HCT116 (cell line): Measurements from ENCODE around the gene DGKZ.

Experiments used
- EGR1 ChIP-seq: IDR thresholded peaks from 2 replicates; pipeline ENCODE4 v1.6.1; 2012; ENCODE audit warnings: low read depth
- ELF1 ChIP-seq: IDR thresholded peaks from 2 replicates; pipeline ENCODE4 v1.6.1; 2012; ENCODE audit warnings: low read depth, borderline replicate concordance
- EZH2 ChIP-seq: fragments of 200-600 bp; sonication (generic); IDR thresholded peaks from 2 replicates; pipeline ENCODE4 v1.6.1; 2017; ENCODE audit warnings: antibody characterized with exemption, mixed run types
- JUND ChIP-seq: IDR thresholded peaks from 2 replicates; pipeline ENCODE4 v1.6.1; 2012
- POLR2A ChIP-seq: IDR thresholded peaks from 2 replicates; pipeline ENCODE4 v1.7.0; 2011; ENCODE audit warnings: borderline replicate concordance; ENCODE audit not compliant: insufficient read depth, insufficient read length; ENCODE audit errors: extremely low read depth
- POLR2AphosphoS5 ChIP-seq: IDR thresholded peaks from 2 replicates; pipeline ENCODE4 v1.6.1; 2011; ENCODE audit warnings: mild to moderate bottlenecking, low read depth, low read length, moderate library complexity
- YY1 ChIP-seq: IDR thresholded peaks from 2 replicates; pipeline ENCODE4 v1.6.1; 2011; ENCODE audit warnings: low read length, low read depth, moderate library complexity, mild to moderate bottlenecking; ENCODE audit not compliant: insufficient replicate concordance; ENCODE audit errors: extremely low read depth
- ZFX ChIP-seq: fragments of 450-650 bp; IDR thresholded peaks from 2 replicates; pipeline ENCODE4 v1.6.1; 2017
- ZNF274 ChIP-seq: fragments of 200-500 bp; sonication (Bioruptor generic); IDR thresholded peaks from 2 replicates; pipeline ENCODE4 v1.6.1; 2014; ENCODE audit warnings: mild to moderate bottlenecking, low read depth, low read length, inconsistent platforms
- TF ChIP-seq, protein P1 (sequence below), 3 experiments: fragments of 200-600 bp in 1 of 3; sonication (generic) in 1 of 3; IDR thresholded peaks in 2 of 3; conservative IDR thresholded peaks in 1 of 3; 2 replicates each; pipeline ENCODE4 v1.5.1; 2012 to 2017; ENCODE audit warnings: low read depth in 2 of 3, low read length in 2 of 3, antibody characterized with exemption in 1 of 3, borderline replicate concordance in 1 of 3, control low read depth in 1 of 3, mild to moderate bottlenecking in 1 of 3, mixed read lengths in 1 of 3, mixed run types in 1 of 3, moderate library complexity in 1 of 3; ENCODE audit not compliant: insufficient read depth in 1 of 3

DNA sequence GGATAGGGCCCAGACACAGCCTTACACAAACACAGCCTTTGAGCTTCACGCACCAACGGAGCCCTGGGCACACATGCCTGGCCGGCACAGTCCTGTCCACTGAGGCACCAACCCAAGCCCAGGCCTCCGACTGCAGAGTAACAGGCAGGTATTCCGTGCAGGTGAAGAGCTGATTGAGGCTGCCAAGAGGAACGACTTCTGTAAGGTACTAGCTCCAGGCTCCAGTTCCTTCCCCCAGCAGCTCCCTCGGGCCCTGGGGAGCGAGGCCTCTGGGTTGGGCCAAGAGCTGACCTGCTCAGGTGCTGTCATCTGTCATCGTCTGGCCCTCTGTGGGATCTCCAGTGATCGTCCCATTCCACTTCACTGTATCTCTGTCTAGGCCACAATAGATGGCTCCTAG, 31.0 kb downstream of the DGKZ start:
- TF ChIP-seq POLR2AphosphoS5, result no peak
- TF ChIP-seq ELF1, result no peak
- TF ChIP-seq, protein P1, sequence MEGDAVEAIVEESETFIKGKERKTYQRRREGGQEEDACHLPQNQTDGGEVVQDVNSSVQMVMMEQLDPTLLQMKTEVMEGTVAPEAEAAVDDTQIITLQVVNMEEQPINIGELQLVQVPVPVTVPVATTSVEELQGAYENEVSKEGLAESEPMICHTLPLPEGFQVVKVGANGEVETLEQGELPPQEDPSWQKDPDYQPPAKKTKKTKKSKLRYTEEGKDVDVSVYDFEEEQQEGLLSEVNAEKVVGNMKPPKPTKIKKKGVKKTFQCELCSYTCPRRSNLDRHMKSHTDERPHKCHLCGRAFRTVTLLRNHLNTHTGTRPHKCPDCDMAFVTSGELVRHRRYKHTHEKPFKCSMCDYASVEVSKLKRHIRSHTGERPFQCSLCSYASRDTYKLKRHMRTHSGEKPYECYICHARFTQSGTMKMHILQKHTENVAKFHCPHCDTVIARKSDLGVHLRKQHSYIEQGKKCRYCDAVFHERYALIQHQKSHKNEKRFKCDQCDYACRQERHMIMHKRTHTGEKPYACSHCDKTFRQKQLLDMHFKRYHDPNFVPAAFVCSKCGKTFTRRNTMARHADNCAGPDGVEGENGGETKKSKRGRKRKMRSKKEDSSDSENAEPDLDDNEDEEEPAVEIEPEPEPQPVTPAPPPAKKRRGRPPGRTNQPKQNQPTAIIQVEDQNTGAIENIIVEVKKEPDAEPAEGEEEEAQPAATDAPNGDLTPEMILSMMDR (IDR thresholded peaks at IDR 0.05 in 2 of 3, conservative IDR thresholded peaks at IDR 0.05 in 1 of 3; ENCODE audit: borderline replicate concordance in 1 of 3, insufficient read depth in 1 of 3, low read depth in 2 of 3, low read length in 2 of 3), result no peak
- TF ChIP-seq POLR2A, result no peak
- TF ChIP-seq JUND, result no peak
- no peak for TF ChIP-seq ZFX
- TF ChIP-seq EGR1, result no peak
- no peak for TF ChIP-seq EZH2
- TF ChIP-seq ZNF274, result no peak
- no peak for TF ChIP-seq YY1
